K562 (cell line): ENCODE results near the gene LY6G5B. TPM values are rescaled to one million over a fixed set of nuclear protein-coding genes. Genes with fewer than 3 reads are reported as not detected.

Experiments
- CBX1 ChIP-seq: sonication (generic); IDR thresholded peaks from 2 replicates; pipeline ENCODE4 v1.6.1; 2016; ENCODE audit warnings: antibody characterized with exemption, low read depth, mild to moderate bottlenecking
- CEBPZ ChIP-seq: fragments of 150-350 bp; IDR thresholded peaks from 2 replicates; pipeline ENCODE4 v1.6.1; 2014; ENCODE audit warnings: low read depth, mild to moderate bottlenecking, low read length, borderline replicate concordance
- E2F4 ChIP-seq: sonication (generic); formaldehyde crosslinking; IDR thresholded peaks from 2 replicates; pipeline ENCODE4 v1.8.0; 2022; ENCODE audit warnings: mild to moderate bottlenecking, low read depth, missing genetic modification reagents
- ESRRB ChIP-seq: fragments of 250-450 bp; sonication (Bioruptor Pico); IDR thresholded peaks from 2 replicates; pipeline ENCODE4 v1.5.0; 2020; ENCODE audit warnings: mild to moderate bottlenecking, moderate library complexity, borderline replicate concordance
- FIP1L1 ChIP-seq: fragments of 200-400 bp; formaldehyde crosslinking; IDR thresholded peaks from 2 replicates; pipeline ENCODE4 v1.6.1; 2018; ENCODE audit warnings: mild to moderate bottlenecking, low read depth, low read length; ENCODE audit not compliant: poor library complexity, severe bottlenecking
- HCFC1 ChIP-seq: IDR thresholded peaks from 2 replicates; pipeline ENCODE4 v1.6.1; 2012; ENCODE audit warnings: low read depth, low read length, improper control_type of control experiment
- MAX ChIP-seq: sonication (generic); formaldehyde crosslinking; IDR thresholded peaks from 2 replicates; pipeline ENCODE4 v1.9.0; 2022; ENCODE audit warnings: mild to moderate bottlenecking, missing genetic modification reagents
- PATZ1 ChIP-seq: fragments of 250-450 bp; sonication (Bioruptor Pico); IDR thresholded peaks from 2 replicates; pipeline ENCODE4 v1.5.0; 2020; ENCODE audit warnings: mild to moderate bottlenecking, borderline replicate concordance
- RBM17 ChIP-seq: fragments of 200-400 bp; formaldehyde crosslinking; IDR thresholded peaks from 2 replicates; pipeline ENCODE4 v1.6.1; 2017; ENCODE audit warnings: low read depth, mild to moderate bottlenecking, low read length, borderline replicate concordance
- RCOR1 ChIP-seq, 2 experiments: IDR thresholded peaks; 2 replicates each; pipeline ENCODE4 v1.6.1; 2012; ENCODE audit warnings: low read depth in 2 of 2, low read length in 2 of 2, borderline replicate concordance in 1 of 2, improper control_type of control experiment in 1 of 2
- TARDBP ChIP-seq: fragments of 450-650 bp; IDR thresholded peaks from 2 replicates; pipeline ENCODE4 v1.6.1; 2016
- THRB ChIP-seq: fragments of 450-650 bp; formaldehyde crosslinking; conservative IDR thresholded peaks from 2 replicates; pipeline ENCODE4 v1.4.0; 2022; ENCODE audit warnings: mild to moderate bottlenecking, missing genetic modification characterization
- ZNF232 ChIP-seq: sonication (generic); formaldehyde crosslinking; IDR thresholded peaks from 2 replicates; pipeline ENCODE4 v1.8.0; 2022; ENCODE audit warnings: mild to moderate bottlenecking, missing genetic modification reagents
- ZNF699 ChIP-seq: fragments of 250-450 bp; sonication (Bioruptor Pico); IDR thresholded peaks from 2 replicates; pipeline ENCODE4 v1.8.0; 2021; ENCODE audit warnings: mild to moderate bottlenecking, moderate library complexity; ENCODE audit not compliant: insufficient replicate concordance
- polyA plus RNA-seq, 8 experiments: library from polyadenylated mRNA; depleted of rRNA in 4 of 8; stranded (reverse) in 5 of 8; unstranded in 3 of 8; fragments of >200 nt; fragmentation: Nextera tagmentation in 2 of 8; fragmentation: Illumina TruSeq in 1 of 8; extraction: Ambion mirVana in 2 of 8; extraction: Trizol in 1 of 8; gene quantifications; 2 replicates each; pipeline versions ENCODE4 v1.2.1 to v1.2.3, GENCODE V29; 2011 to 2014; ENCODE audit warnings: inconsistent platforms in 1 of 8, missing spikeins in 1 of 8
- total RNA-seq, 7 experiments: library from RNA; depleted of rRNA in 6 of 7; stranded (reverse); fragments of >200 nt in 6 of 7; fragmentation: Illumina TruSeq in 2 of 7; extraction: Trizol in 2 of 7; gene quantifications; 2 replicates each; pipeline versions ENCODE4 v1.2.1 to v1.2.3, GENCODE V29; 2011 to 2021; ENCODE audit warnings: low replicate concordance in 1 of 7

The LY6G5B gene
- total and polyA plus RNA-seq, 9 of the 15 experiments (the other 6 are each of a cell fraction or from before 2014, with no cell fraction given) = 6.0 to 27.0 (median 7.5) TPM

GRCh38 chr6:31710523-31711219 lies 40.9 kb downstream of the LY6G5B start (continued):
- no peak for TF ChIP-seq E2F4 (CRISPR knock-in tag)
- TF ChIP-seq THRB (CRISPR knock-in tag) = peak; percentile 94
- no peak; the same call in 1 of the 2 replicates for TF ChIP-seq MAX (CRISPR knock-in tag)
- TF ChIP-seq RBM17 = no peak
- no peak for TF ChIP-seq CBX1
- 0 out of 4 replicates have a peak, but pooled peaks of 1 of the 2 experiments have one; percentile 3 for TF ChIP-seq RCOR1 (IDR thresholded peaks at IDR 0.05; ENCODE audit: borderline replicate concordance in 1 of 2, low read depth in 2 of 2, low read length in 2 of 2)
- TF ChIP-seq ESRRB (CRISPR knock-in tag) = no peak
- TF ChIP-seq PATZ1 (CRISPR knock-in tag) = no peak
- TF ChIP-seq TARDBP = no peak
- no peak for TF ChIP-seq ZNF232 (CRISPR knock-in tag)
- TF ChIP-seq ZNF699 (CRISPR knock-in tag) = no peak
- no peak for TF ChIP-seq FIP1L1
- no peak for TF ChIP-seq HCFC1
- TF ChIP-seq CEBPZ = no peak
